Measurements from ENCODE around the gene SOCS7.

The SOCS7 gene

DNA sequence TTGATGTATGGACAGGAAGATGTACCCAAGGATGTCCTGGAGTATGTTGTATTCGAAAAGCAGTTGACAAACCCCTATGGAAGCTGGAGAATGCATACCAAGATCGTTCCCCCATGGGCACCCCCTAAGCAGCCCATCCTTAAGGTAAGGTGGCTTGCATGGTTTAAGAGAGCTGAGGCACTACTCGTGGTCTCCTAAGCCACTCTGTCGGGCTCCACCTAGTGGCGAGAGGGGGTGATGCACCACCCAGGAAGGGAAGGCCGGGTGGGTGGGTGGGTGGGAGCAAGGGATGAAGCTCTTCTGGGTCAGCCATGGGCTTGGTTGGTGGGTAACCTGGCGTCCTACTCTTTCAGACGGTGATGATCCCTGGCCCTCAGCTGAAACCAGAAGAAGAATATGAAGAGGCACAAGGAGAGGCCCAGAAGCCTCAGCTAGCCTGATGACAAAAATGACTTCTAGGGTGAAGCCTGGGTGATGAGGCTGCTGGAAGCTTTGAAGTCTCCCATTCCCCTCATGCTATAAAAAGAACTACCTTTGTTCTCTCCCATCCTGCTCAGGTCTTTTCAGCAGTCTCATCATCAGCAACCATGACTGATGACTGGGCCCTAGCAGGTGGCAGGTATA lies 29.4 kb upstream of the SOCS7 start:
- TF ChIP-seq, protein P1, sequence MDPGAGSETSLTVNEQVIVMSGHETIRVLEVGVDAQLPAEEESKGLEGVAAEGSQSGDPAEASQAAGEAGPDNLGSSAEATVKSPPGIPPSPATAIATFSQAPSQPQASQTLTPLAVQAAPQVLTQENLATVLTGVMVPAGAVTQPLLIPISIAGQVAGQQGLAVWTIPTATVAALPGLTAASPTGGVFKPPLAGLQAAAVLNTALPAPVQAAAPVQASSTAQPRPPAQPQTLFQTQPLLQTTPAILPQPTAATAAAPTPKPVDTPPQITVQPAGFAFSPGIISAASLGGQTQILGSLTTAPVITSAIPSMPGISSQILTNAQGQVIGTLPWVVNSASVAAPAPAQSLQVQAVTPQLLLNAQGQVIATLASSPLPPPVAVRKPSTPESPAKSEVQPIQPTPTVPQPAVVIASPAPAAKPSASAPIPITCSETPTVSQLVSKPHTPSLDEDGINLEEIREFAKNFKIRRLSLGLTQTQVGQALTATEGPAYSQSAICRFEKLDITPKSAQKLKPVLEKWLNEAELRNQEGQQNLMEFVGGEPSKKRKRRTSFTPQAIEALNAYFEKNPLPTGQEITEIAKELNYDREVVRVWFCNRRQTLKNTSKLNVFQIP (CRISPR knock-in tag; IDR thresholded peaks at IDR 0.05; ENCODE audit: borderline replicate concordance, low read depth): no peak
- no peak for TF ChIP-seq BACH2 (CRISPR knock-in tag; IDR thresholded peaks at IDR 0.05; ENCODE audit: borderline replicate concordance)
- TF ChIP-seq ZFP30 (CRISPR knock-in tag; IDR thresholded peaks at IDR 0.05): no peak
- no peak for TF ChIP-seq GLIS3 (CRISPR knock-in tag; IDR thresholded peaks at IDR 0.05)
- TF ChIP-seq PPARA (CRISPR knock-in tag; IDR thresholded peaks at IDR 0.05; ENCODE audit: borderline replicate concordance): no peak
- no peak for TF ChIP-seq ZFP3 (CRISPR knock-in tag; IDR thresholded peaks at IDR 0.05)
- no peak for TF ChIP-seq ZC3H10 (CRISPR knock-in tag; IDR thresholded peaks at IDR 0.05)
- no peak for TF ChIP-seq RARB (CRISPR knock-in tag; IDR thresholded peaks at IDR 0.05)
- no peak for TF ChIP-seq ZNF565 (CRISPR knock-in tag; conservative IDR thresholded peaks at IDR 0.05; ENCODE audit: low read depth)
- TF ChIP-seq, protein P2, sequence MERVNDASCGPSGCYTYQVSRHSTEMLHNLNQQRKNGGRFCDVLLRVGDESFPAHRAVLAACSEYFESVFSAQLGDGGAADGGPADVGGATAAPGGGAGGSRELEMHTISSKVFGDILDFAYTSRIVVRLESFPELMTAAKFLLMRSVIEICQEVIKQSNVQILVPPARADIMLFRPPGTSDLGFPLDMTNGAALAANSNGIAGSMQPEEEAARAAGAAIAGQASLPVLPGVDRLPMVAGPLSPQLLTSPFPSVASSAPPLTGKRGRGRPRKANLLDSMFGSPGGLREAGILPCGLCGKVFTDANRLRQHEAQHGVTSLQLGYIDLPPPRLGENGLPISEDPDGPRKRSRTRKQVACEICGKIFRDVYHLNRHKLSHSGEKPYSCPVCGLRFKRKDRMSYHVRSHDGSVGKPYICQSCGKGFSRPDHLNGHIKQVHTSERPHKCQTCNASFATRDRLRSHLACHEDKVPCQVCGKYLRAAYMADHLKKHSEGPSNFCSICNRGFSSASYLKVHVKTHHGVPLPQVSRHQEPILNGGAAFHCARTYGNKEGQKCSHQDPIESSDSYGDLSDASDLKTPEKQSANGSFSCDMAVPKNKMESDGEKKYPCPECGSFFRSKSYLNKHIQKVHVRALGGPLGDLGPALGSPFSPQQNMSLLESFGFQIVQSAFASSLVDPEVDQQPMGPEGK (CRISPR knock-in tag; IDR thresholded peaks at IDR 0.05; ENCODE audit: borderline replicate concordance): no peak
- no peak for TF ChIP-seq TOX (CRISPR knock-in tag; IDR thresholded peaks at IDR 0.05; ENCODE audit: borderline replicate concordance)
- TF ChIP-seq ZNF70 (CRISPR knock-in tag; IDR thresholded peaks at IDR 0.05): no peak
- TF ChIP-seq, protein P3, sequence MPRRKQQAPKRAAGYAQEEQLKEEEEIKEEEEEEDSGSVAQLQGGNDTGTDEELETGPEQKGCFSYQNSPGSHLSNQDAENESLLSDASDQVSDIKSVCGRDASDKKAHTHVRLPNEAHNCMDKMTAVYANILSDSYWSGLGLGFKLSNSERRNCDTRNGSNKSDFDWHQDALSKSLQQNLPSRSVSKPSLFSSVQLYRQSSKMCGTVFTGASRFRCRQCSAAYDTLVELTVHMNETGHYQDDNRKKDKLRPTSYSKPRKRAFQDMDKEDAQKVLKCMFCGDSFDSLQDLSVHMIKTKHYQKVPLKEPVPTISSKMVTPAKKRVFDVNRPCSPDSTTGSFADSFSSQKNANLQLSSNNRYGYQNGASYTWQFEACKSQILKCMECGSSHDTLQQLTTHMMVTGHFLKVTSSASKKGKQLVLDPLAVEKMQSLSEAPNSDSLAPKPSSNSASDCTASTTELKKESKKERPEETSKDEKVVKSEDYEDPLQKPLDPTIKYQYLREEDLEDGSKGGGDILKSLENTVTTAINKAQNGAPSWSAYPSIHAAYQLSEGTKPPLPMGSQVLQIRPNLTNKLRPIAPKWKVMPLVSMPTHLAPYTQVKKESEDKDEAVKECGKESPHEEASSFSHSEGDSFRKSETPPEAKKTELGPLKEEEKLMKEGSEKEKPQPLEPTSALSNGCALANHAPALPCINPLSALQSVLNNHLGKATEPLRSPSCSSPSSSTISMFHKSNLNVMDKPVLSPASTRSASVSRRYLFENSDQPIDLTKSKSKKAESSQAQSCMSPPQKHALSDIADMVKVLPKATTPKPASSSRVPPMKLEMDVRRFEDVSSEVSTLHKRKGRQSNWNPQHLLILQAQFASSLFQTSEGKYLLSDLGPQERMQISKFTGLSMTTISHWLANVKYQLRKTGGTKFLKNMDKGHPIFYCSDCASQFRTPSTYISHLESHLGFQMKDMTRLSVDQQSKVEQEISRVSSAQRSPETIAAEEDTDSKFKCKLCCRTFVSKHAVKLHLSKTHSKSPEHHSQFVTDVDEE (CRISPR knock-in tag; IDR thresholded peaks at IDR 0.05): no peak
- TF ChIP-seq OSR1 (CRISPR knock-in tag; IDR thresholded peaks at IDR 0.05): no peak
- no peak for TF ChIP-seq ZNF8 (CRISPR knock-in tag; IDR thresholded peaks at IDR 0.05)
- TF ChIP-seq ISL1 (CRISPR knock-in tag; IDR thresholded peaks at IDR 0.05): no peak
- no peak for TF ChIP-seq CSDC2 (CRISPR knock-in tag; IDR thresholded peaks at IDR 0.05)
- no peak for TF ChIP-seq SNAI2 (CRISPR knock-in tag; IDR thresholded peaks at IDR 0.05)
- TF ChIP-seq, protein P4, sequence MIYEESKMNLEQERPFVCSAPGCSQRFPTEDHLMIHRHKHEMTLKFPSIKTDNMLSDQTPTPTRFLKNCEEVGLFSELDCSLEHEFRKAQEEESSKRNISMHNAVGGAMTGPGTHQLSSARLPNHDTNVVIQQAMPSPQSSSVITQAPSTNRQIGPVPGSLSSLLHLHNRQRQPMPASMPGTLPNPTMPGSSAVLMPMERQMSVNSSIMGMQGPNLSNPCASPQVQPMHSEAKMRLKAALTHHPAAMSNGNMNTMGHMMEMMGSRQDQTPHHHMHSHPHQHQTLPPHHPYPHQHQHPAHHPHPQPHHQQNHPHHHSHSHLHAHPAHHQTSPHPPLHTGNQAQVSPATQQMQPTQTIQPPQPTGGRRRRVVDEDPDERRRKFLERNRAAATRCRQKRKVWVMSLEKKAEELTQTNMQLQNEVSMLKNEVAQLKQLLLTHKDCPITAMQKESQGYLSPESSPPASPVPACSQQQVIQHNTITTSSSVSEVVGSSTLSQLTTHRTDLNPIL (CRISPR knock-in tag; IDR thresholded peaks at IDR 0.05; ENCODE audit: low read depth): no peak
- TF ChIP-seq, protein P5, sequence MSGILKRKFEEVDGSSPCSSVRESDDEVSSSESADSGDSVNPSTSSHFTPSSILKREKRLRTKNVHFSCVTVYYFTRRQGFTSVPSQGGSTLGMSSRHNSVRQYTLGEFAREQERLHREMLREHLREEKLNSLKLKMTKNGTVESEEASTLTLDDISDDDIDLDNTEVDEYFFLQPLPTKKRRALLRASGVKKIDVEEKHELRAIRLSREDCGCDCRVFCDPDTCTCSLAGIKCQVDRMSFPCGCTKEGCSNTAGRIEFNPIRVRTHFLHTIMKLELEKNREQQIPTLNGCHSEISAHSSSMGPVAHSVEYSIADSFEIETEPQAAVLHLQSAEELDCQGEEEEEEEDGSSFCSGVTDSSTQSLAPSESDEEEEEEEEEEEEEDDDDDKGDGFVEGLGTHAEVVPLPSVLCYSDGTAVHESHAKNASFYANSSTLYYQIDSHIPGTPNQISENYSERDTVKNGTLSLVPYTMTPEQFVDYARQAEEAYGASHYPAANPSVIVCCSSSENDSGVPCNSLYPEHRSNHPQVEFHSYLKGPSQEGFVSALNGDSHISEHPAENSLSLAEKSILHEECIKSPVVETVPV (CRISPR knock-in tag; IDR thresholded peaks at IDR 0.05): no peak
- peak; percentile 90 for ATAC-seq

DNA sequence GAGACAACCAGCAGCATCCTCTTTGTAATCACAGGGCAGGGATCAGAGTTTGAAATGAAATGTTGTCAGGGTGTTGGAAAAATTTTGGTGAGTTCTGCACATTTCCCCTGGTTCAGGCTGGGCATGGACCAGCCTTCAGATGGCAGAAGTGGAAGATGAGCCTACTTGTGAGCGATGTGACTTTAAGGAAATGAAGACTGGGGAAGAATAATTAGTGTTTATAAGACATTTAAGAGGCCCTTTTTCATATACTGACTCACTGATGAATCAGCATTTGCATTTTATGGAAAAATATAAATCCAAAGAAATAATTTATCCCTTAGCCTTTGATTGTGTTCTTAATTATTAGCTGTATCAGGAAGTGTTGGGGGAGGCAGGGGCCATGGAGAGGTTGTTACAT lies 28.7 kb upstream of the SOCS7 start:
- no peak for ATAC-seq
- TF ChIP-seq CSDC2 (CRISPR knock-in tag; IDR thresholded peaks at IDR 0.05) (no peak), RARB (CRISPR knock-in tag; IDR thresholded peaks at IDR 0.05) (no peak), BACH2 (CRISPR knock-in tag; IDR thresholded peaks at IDR 0.05; ENCODE audit: borderline replicate concordance) (no peak), ZFP30 (CRISPR knock-in tag; IDR thresholded peaks at IDR 0.05) (no peak)
- TF ChIP-seq, protein P3 (CRISPR knock-in tag; IDR thresholded peaks at IDR 0.05): no peak

Measured in SK-N-SH treated with all-trans-retinoic acid at 6 μM for 48 hours (cell line).